Stimulated activated naive B cell treated with anti-CD40 and anti-IgM and Interleukin-4, amounts not matched to agents 10 μg/mL and 1 μg/mL and 100 μg/mL, for 72 hours (primary cell): ENCODE measurements around the gene RNF39.
A peak's percentile ranks its signal among the peaks of the same experiment; 100 is the strongest.
"Not testable (repeated sequence)": the region's sequence is repeated elsewhere in the genome, so short reads cannot be mapped to it uniquely, and the experiment has no call there.

Experiments used
- ATAC-seq, 2 donors: fragments of 150-1000 bp; cut with Tn5 transposase; replicated peaks; 2 replicates each; pipeline ENCODE4 v1.10.0; 2021; ENCODE audit warnings: moderate library complexity in 1 of 2
- DNase-seq: peaks from one replicate; pipeline ENCODE4 v3.0.0; 2021
- H3K27ac Mint-ChIP-seq: one replicate; pipeline ENCODE4 v1.8.0; 2022; ENCODE audit warnings: mild to moderate bottlenecking, mixed read lengths
- H3K27me3 Mint-ChIP-seq, 2 donors: one replicate each; pipeline ENCODE4 v1.8.0; 2022; ENCODE audit warnings: mixed read lengths in 2 of 2
- H3K36me3 Mint-ChIP-seq, 2 donors: one replicate each; pipeline ENCODE4 v1.8.0; 2022; ENCODE audit warnings: mixed read lengths in 2 of 2, mild to moderate bottlenecking in 1 of 2
- H3K4me1 Mint-ChIP-seq, 2 donors: one replicate each; pipeline ENCODE4 v1.8.0; 2022; ENCODE audit warnings: mixed read lengths in 2 of 2, mild to moderate bottlenecking in 1 of 2
- H3K4me3 Mint-ChIP-seq, 2 donors: one replicate each; pipeline ENCODE4 v1.8.0; 2022; ENCODE audit warnings: mild to moderate bottlenecking in 2 of 2, mixed read lengths in 2 of 2, moderate library complexity in 1 of 2
- H3K9me3 Mint-ChIP-seq, 2 donors: one replicate each; pipeline ENCODE4 v1.8.0; 2022; ENCODE audit warnings: mixed read lengths in 2 of 2, mild to moderate bottlenecking in 1 of 2

Gene RNF39

DNA sequence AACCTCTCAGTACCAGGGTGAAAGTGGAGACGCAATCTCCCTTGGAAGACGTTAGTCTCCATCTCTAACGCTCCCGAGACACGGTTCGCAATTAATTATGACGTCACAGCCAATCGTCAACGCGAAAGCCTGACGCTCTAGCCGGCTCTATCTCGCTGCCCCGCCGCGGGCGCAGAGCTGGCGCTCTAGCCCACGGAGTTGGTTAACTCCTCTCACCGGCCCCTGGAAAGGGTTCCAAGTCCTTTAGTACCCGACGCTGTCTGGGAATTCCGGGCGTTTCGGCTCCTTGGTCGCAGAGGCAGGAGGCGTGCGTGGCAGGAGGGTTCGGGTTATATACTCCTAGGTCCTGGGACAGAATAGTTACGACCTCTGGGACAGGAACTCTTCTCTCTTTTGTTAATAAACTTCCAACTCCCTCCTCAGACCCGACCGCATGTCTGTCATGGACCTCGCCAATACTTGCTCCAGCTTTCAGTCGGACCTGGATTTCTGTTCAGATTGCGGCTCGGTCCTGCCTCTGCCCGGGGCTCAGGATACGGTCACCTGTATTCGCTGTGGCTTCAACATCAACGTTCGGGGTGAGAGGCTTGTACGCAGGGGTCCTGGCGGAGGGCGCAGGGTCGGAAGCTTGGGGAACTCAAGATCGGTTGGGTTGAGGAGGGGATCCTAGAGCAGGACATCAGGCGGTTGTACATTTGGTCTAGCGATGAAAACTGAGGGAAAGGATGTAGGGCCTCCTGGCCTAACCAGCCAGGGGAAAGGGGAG, 14.3 kb downstream of the RNF39 start, which contains the start of gene POLR1H:
Gene POLR1H, plus strand, starts transcription at position 174 of the 766 bp plus-strand sequence. Its CDS starts 260 bp downstream, at position 434.
- H3K36me3 Mint-ChIP-seq: peaks cover 23 to 33% of the 10 kb centered on the region in 2 donors
- no peaks in the 10 kb centered on the region for H3K9me3 Mint-ChIP-seq
- peak; percentile 95 to 97 for ATAC-seq
- peak within 1 kb of the TSS; percentile 98 to 100 for H3K4me3 Mint-ChIP-seq
- H3K27me3 Mint-ChIP-seq: no peaks in the 10 kb centered on the region
- DNase-seq: peak; percentile 87
- H3K27ac Mint-ChIP-seq: peak within 1 kb of the TSS; percentile 98
- peaks cover 16 to 30% of the 10 kb centered on the region in 2 donors for H3K4me1 Mint-ChIP-seq

DNA sequence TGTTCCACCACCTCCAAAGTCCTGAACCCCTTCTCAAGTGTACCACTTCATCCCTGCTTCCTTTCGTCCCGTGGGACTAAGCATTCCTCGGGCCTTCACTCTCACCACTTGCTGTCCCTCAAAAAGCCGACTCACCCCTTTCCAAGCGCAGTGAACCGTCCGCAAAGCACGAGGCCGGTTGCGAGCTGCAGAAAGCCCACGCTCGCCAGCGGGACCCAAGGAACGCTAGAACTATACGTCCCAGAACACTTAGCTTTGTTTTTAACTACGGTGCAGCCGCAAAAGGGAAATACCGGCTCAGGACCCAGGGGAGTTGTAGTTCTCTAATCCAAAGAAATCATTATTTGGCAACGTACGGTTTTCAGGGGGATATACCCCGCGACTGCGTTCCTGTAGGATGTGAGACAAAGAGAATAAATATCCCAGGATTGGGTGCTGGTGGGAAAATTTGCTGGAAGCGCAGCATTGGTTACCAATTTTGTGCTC, 14.9 kb downstream of the RNF39 start:
- DNase-seq: peak; percentile 50
- Mint-ChIP-seq H3K4me3 (peak overlapping the region; percentile 98 to 100), H3K27ac (peak overlapping the region; percentile 98), H3K36me3 (peaks cover 23 to 38% of the 10 kb centered on the region in 2 donors), H3K9me3 (no peaks in the 10 kb centered on the region), H3K27me3 (no peaks in the 10 kb centered on the region), H3K4me1 (peaks cover 13 to 24% of the 10 kb centered on the region in 2 donors)
- peak; percentile 65 to 74 for ATAC-seq

DNA sequence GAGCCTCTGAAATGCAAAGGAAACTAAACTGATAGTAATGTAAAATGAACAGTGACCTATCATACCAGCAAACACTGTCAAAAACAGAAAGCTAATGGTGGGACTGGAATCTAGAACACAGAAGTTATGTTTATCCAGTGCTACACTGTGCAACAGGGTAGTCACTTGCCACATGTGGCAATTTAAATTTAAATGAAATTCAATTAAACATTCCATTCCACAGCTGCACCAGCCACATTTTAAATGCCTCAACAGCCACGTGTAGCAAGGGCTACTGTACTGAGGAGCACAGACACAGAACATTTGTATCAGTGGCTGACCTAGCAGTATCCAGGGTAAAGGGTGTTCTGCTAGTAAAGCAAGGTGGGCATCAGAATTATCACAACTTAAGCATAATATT, 20.1 kb downstream of the RNF39 start:
- H3K27me3 Mint-ChIP-seq: no peaks in the 10 kb centered on the region
- no peaks in the 10 kb centered on the region for H3K9me3 Mint-ChIP-seq
- peaks cover 17 to 40% of the 10 kb centered on the region in 2 donors for H3K36me3 Mint-ChIP-seq
- ATAC-seq: no peak
- DNase-seq: no peak
- peaks cover 5% of the 10 kb centered on the region in 2 donors for H3K4me1 Mint-ChIP-seq
- H3K4me3 Mint-ChIP-seq: no peak overlapping the region
- H3K27ac Mint-ChIP-seq: no peak overlapping the region

DNA sequence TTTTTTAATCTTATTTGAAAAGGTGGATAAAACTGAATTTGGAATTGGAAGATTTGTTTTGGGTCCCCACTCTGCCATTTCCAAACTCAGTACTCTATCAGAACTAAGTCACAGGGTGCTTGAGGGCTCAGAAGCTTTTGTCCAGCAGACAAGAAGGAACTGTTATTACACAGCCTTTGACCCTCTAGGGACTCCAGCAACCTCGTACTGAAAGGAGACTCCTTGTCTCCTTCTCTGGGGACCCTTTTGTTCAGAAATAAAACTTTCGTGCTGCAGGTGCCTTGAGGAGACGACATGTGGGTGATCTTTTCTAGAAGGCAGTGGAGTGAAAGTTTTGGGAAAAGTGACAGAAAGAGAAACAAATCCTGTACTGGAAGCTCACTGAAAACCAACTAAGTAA, 21.9 kb downstream of the RNF39 start:
- Mint-ChIP-seq H3K4me1 (peaks cover 0 to 4% of the 10 kb centered on the region in 2 donors), H3K36me3 (peaks cover 18 to 46% of the 10 kb centered on the region in 2 donors), H3K4me3 (no peak overlapping the region), H3K27me3 (no peaks in the 10 kb centered on the region), H3K9me3 (no peaks in the 10 kb centered on the region), H3K27ac (no peak overlapping the region)
- ATAC-seq (no peak), DNase-seq (no peak)

DNA sequence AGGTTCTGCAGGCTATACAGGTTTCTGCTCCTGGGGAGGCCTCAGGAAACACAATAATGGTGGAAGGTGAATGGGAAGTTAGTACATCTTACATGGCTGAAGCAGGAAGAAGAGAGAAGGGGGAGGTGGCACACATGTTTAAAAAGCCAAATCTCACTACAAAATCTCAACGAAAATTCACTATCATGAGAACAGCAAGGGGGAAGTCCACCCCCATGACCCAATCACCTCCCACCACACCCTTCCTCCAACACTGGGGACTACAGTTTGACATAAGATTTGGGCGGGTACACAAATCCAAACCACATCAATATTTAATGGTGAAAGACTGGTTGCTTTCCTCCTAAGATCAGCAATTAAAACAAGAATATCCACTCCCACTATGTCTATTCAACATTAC, 28.3 kb downstream of the RNF39 start:
- no peaks in the 10 kb centered on the region for H3K9me3 Mint-ChIP-seq

DNA sequence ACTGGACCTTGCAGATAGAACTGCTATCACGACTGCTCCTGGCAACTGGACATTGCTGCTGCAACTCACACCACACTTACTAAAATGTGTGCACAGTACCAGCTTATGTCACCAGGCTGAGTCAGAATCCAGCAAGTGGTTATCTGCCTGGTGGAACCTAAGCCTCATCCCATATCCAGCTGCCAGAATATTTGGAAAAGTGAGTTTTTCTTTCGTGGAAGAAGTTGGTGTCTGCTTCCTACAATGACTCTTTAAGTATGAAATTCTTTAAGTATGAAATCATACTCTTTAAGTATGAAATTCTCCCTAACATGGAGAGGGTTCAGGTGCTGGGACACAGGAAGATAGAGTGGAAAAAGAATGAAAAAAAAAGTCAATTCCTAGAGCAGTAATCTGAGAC, 30.9 kb downstream of the RNF39 start:
- no peak for DNase-seq

More for the DNA sequence above, 28.3 kb downstream of the RNF39 start:
- H3K4me3 Mint-ChIP-seq: no peak overlapping the region
- peaks cover 16 to 20% of the 10 kb centered on the region in 2 donors for H3K4me1 Mint-ChIP-seq
- no peak overlapping the region for H3K27ac Mint-ChIP-seq
- H3K27me3 Mint-ChIP-seq: no peaks in the 10 kb centered on the region
- H3K36me3 Mint-ChIP-seq: peaks cover 16 to 27% of the 10 kb centered on the region in 2 donors
- DNase-seq (no peak), ATAC-seq (no peak)

DNA sequence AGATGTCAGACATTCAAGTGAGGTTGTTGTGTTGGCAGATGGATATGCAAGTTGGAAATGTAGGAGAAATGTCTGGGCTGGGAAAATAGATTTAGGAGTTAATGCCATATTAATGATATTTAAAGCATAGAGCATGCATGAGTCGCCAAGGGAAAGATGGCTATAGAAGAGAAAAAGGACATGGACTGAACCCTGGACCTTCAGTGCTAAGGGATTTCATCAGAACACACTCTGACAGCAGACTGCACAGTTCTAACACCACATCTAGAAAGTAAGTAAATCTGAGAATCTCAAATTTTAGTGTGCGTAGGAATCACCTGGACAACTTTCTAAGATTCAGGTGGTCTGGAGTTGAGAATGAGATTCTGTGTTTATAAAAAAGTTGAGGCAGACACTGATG, 31.8 kb downstream of the RNF39 start:
- Mint-ChIP-seq H3K4me3 (no peak overlapping the region), H3K9me3 (no peaks in the 10 kb centered on the region), H3K36me3 (peaks cover 15 to 18% of the 10 kb centered on the region in 2 donors), H3K27me3 (no peaks in the 10 kb centered on the region), H3K27ac (no peak overlapping the region), H3K4me1 (peaks cover 16 to 22% of the 10 kb centered on the region in 2 donors)
- no peak for DNase-seq
- no peak for ATAC-seq

More for the DNA sequence above, 30.9 kb downstream of the RNF39 start:
- peaks cover 15 to 19% of the 10 kb centered on the region in 2 donors for H3K36me3 Mint-ChIP-seq
- no peak overlapping the region for H3K4me3 Mint-ChIP-seq
- H3K9me3 Mint-ChIP-seq: no peaks in the 10 kb centered on the region
- no peak overlapping the region for H3K27ac Mint-ChIP-seq
- H3K4me1 Mint-ChIP-seq: peaks cover 16 to 22% of the 10 kb centered on the region in 2 donors
- ATAC-seq: no peak
- no peaks in the 10 kb centered on the region for H3K27me3 Mint-ChIP-seq

DNA sequence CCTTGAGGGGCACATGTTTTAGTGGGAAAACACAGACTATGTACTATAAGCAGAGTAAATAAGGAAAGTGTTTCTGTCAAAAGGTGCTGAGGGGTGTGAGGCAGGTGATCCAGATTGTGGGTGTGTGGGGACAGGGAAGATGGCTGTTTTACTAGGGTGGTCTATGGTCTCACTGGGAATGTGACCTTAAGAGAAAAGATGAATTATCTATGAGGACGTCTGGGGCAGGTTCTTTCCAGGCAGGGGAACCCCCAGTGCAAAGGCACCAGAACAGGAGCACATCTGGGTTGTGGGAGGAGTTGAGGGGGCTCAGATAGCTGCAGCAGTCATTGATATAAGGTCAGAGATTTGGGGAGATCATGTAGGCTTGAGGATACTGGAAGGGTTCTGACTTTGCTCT, 32.7 kb downstream of the RNF39 start:
- Mint-ChIP-seq H3K4me1 (peaks cover 16 to 22% of the 10 kb centered on the region in 2 donors), H3K9me3 (no peaks in the 10 kb centered on the region), H3K4me3 (no peak overlapping the region), H3K27ac (no peak overlapping the region), H3K36me3 (peaks cover 10 to 15% of the 10 kb centered on the region in 2 donors), H3K27me3 (no peaks in the 10 kb centered on the region)
- DNase-seq (no peak), ATAC-seq (peak; percentile 34 to 42)

DNA sequence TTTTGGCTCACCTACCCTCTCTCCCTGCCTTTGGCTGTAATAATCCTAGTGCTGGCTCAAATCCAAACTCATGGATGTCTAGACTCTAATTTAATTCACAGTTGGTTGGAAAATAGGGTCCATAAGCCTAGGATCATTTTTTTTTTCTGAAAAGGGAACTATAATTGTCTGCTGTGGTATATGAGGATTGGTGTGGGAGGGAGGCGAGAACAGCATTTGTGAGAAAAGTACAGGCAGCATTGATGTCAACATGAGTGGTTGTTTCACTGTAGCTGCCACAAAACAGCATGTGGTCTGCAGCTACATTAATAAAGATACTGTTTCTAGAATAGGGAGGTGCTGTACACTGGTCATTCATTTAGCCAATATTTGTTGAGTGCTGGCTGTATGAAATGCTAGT, 33.1 kb downstream of the RNF39 start:
- no peak overlapping the region for H3K4me3 Mint-ChIP-seq
- peaks cover 10 to 15% of the 10 kb centered on the region in 2 donors for H3K36me3 Mint-ChIP-seq
- H3K27me3 Mint-ChIP-seq: no peaks in the 10 kb centered on the region
- H3K9me3 Mint-ChIP-seq: no peaks in the 10 kb centered on the region
- no peak for DNase-seq
- peaks cover 16 to 22% of the 10 kb centered on the region in 2 donors for H3K4me1 Mint-ChIP-seq
- H3K27ac Mint-ChIP-seq: peak overlapping the region; percentile 7
- peak; percentile 50 to 53 for ATAC-seq

DNA sequence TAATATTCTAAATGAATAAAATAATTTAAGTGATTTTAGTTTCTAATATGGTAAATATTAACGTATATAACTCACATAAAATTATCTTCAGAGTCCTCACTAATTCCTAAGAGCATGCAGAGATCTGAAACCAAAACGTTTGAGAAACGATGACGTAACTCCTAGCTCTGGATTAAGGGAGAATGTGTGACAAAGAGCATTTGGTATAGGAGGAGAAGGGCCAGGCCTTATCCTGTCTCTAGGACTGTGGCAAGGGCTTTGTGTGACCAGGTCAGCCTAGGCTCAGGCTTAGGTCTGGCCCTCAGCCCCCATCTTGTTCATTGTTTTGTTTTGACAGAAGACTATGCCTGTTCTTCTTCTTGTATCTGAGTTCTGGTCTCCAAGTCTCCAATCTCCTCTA, 33.7 kb downstream of the RNF39 start:
- H3K27me3 Mint-ChIP-seq: no peaks in the 10 kb centered on the region
- DNase-seq (no peak), ATAC-seq (no peak)
- H3K27ac Mint-ChIP-seq: no peak overlapping the region
- H3K4me1 Mint-ChIP-seq: peaks cover 14 to 22% of the 10 kb centered on the region in 2 donors
- no peak overlapping the region for H3K4me3 Mint-ChIP-seq
- H3K9me3 Mint-ChIP-seq: no peaks in the 10 kb centered on the region
- peaks cover 10 to 16% of the 10 kb centered on the region in 2 donors for H3K36me3 Mint-ChIP-seq

DNA sequence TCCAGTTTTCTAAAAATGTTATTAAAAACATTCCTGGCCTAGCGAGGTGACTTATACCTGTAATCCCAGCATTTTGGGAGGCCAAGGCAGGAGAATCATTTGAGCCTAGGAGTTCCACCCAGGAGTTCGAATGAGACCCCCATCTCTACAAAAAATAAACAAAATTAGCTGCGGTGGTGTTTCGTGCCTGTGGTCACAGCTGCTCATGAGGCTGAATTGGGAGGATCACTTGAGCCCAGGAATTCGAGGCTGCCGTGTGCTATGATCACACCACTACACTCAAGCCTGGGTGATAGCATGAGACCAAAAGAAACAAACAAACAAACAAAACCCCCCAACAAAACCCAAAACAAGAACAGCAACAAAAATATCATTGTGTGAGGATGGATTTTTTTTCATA, 34.3 kb downstream of the RNF39 start:
- Mint-ChIP-seq H3K9me3 (no peaks in the 10 kb centered on the region), H3K36me3 (peaks cover 10 to 19% of the 10 kb centered on the region in 2 donors), H3K27me3 (no peaks in the 10 kb centered on the region), H3K27ac (no peak overlapping the region), H3K4me3 (no peak overlapping the region), H3K4me1 (peaks cover 14 to 22% of the 10 kb centered on the region in 2 donors)
- DNase-seq (no peak), ATAC-seq (no peak)

DNA sequence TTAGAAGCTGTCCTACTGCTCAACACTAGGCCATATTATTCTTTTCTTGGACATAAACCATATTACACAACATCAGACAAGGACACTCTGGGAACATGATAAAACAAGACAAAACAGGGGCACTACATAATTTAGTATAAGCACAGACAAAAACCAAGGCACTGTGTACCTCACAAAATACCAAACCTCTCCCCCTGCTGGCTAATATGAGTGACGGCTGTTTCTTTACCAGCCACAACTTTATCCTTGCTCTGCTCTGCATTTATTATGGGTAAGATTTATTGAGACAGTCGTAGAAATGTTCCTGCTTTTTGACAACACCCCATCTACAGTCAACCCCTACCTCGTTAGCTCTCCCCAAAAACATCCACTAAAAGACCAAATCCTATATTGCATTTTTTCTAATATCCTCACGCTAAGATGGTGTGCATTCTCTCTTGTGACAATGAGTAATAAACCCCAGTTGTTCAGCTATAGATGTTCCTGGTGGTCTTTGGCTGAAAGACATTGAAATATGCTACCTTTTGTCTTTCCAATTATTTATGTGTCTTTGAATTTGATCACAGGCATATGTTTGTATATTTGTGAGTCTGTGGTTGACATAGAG, 38.3 kb downstream of the RNF39 start:
- H3K9me3 Mint-ChIP-seq: no peaks in the 10 kb centered on the region
- peak; percentile 49 to 70 for ATAC-seq
- no peaks in the 10 kb centered on the region for H3K27me3 Mint-ChIP-seq
- H3K36me3 Mint-ChIP-seq: peaks cover 14 to 33% of the 10 kb centered on the region in 2 donors
- no peak for DNase-seq
- H3K4me1 Mint-ChIP-seq: peaks cover 1 to 3% of the 10 kb centered on the region in 2 donors
- H3K27ac Mint-ChIP-seq: no peak overlapping the region
- no peak overlapping the region for H3K4me3 Mint-ChIP-seq

DNA sequence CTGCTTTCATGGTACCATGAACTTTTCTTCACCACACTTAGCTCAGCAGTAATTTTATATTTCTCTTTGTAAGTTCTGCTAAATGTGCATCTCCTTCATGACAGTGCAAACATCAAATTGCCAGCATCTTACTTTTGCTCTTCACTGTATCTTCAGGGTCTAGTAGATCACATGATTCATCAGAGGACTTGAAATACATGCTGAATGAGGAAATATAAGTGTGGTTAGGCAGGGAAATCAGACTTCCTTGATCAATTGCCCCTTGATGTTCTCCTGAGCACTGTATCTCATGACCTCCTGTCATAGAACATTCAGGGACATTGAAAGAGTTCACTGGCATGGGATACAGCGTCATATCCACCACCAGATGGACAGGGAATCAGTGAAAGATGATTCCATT, 39.8 kb downstream of the RNF39 start:
- Mint-ChIP-seq H3K4me1 (peaks cover 0 to 1% of the 10 kb centered on the region in 2 donors), H3K36me3 (peaks cover 12 to 39% of the 10 kb centered on the region in 2 donors), H3K9me3 (no peaks in the 10 kb centered on the region), H3K27ac (no peak overlapping the region), H3K27me3 (no peaks in the 10 kb centered on the region), H3K4me3 (no peak overlapping the region)
- ATAC-seq (no peak), DNase-seq (no peak)

DNA sequence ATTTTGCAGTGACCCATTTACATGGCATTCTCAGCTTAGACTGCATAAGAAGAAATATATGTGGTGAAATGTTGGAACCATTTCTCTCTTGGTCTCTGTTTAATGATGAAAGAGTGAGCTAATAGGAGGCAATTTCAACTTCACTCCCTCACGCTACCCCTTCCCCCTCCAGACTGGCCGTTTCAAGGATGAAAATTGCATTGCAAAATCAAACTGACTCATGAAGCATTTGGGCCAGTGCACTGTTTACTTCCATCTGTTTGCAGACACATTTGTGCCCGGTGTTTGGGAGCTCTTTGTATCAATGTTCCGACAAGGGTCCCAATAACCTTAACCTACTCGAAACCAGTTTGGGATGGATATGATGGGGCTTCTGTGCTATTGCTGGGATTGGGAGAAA, 42.1 kb downstream of the RNF39 start:
- not testable (repeated sequence) for H3K9me3 Mint-ChIP-seq, H3K4me1 Mint-ChIP-seq, DNase-seq, H3K4me3 Mint-ChIP-seq, ATAC-seq, H3K27ac Mint-ChIP-seq, H3K27me3 Mint-ChIP-seq
- H3K36me3 Mint-ChIP-seq: peaks cover 15 to 46% of the 10 kb centered on the region in 2 donors
